GM21825 (cell line): ENCODE measurements around the gene SETBP1.

Experiments
- ATAC-seq: cut with Tn5 transposase; IDR thresholded peaks from one replicate; pipeline ENCODE4 v1.9.1; 2021; ENCODE audit warnings: mild to moderate bottlenecking, moderate library complexity; ENCODE audit not compliant: unreplicated experiment

The SETBP1 gene

DNA sequence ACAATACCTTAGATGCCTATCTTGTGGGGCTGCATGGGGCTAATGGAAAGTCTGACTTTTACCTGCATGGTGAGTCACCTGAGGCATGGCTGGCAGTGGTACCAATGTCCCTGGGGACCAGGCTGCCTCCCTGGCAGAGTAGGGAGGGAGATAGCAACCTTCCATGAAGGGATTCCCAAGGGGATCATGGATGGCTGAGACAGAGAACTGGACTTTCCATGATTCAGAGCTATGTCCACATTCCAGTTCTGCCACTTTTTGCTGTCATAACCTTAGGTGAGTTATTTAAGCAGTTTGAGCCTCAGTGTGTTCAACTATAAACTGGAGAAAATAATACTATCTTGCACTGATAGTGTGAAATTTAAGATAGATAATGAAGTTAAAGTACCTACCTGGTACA, 178.6 kb downstream of the SETBP1 start:
- no peak for ATAC-seq

DNA sequence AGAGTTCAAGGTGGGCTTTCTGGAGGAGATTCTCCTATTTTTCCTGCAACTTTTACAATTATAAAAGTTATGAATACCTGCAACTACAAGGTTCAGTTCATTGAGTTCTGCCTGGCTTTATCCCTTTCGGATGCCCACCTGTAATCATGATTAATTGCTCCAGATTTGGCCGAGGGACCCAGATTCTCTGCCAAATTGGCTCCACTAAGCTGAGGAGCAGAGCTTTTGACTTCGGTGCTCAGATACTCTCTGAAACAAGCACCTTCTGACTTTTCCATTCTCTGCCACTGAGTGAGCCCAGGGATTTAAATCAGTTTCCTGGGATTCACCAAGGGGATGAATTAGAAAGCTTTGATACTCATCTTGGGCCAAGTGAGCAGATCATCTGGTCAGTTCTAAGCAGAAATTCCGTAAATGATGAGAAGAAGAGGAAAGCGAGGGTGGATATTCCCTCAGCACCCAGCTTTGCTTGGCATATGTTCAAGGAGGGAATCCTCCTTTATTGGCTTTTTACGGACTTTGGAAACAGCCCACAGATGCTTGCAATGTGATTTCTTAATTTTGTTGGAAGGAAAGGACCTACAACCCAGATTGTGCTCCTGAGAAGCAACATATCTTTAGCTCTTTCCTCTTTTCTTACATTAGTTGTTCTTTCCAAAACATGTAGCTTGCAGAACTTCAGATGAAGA, 179.2 kb downstream of the SETBP1 start:
- ATAC-seq = no peak

GRCh38 chr18:44862112-44862511, 181.4 kb downstream of the SETBP1 start:
- ATAC-seq = no peak

GRCh38 chr18:44866103-44866502, 185.4 kb downstream of the SETBP1 start:
- no peak for ATAC-seq

DNA sequence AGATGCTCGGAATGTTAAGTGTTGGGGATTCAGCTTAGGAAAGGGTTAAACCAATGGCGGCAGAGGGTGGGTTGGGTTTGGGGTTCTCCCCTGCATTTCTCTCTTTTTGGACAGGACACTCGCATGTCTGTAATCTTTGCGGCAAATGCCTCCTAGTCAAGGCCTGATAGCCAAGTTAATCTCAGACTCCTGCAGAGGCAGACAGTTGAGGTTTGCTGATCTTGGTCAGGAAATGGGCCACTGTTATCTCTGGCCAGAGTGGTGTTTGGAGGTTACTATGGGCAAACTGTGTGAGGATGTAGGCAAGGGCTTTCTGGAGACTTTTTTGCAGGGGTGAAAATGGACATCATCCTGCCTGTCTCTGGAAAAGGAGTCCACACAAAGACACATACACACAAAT, 188.8 kb downstream of the SETBP1 start:
- no peak for ATAC-seq

DNA sequence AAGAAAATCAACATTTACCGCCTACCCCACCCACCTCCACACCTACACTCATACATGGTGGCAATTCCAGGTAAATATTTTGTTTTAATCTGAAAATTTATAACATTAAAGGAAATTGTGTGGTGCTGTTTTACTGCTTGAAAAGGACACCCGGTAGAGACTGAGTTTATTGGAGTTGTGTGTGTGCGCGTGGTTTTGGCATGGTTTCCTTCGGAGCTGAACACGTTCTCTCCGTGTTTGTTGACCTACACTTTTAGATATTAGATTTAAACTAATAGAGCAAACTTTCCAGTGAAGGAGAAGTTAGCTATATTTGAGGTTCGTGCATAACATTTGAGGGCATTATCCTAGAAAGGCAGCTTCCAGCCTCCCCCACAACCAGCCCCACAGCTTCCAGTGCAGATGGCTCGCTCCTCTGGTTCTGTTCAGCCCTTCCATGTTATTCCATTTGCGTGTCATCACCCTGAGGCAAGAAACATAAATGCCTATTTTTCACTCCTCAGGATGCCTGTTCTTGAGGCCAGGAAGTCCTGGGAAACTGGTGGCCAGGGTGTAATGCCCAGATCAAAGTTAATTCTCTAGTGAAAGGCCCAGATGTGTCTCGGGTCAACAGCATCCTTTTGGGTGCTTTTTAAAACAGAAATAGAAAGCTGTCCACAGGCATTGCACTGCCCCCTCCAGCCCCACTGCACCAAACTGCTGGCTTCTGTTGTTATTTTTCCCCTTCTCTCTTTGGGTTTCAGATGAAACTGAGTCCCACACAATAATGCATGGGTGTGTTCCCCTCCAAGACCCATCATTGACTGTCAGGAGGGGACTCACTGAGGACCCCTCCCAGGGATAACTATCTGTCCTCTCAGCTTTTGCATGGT, 190.2 kb downstream of the SETBP1 start:
- no peak for ATAC-seq

DNA sequence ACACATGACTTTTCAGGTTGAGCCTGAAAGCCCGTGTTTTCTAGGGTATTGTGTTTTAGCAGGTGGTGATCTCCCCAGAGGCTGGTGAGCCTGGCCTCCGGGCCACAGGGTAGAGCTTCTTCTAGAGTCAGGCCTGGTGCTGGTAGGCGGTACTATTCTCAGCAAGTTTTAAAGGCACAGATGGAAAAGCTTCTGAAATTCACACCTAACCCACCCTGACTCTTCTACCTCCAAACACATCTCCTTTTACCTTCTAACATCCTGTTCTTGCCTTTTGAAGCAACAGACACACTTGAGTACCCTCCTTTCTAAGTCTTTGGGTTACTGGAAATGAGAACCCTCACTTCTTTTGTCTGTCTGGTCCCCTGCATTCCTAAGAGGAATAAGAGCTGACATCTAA, 191.1 kb downstream of the SETBP1 start:
- peak; percentile 56 for ATAC-seq

DNA sequence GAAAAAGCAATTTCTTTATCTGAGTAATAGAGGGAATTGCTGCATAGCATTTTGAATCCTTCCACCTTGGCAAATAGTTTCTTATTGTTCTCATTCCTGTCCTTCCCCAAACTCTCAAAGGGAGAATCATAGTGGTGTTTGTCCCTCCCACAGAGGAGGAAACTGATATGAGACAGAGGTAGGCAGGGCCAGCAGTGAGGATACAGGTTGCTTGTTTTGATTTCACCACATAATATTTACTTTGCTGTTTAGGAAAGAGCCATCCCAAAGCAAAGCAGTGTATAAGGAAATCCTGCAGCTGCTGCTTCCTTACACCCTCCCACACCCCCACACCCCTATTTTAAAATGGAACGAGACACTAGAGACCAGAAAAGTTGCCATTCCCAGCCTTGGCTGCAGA, 195.3 kb downstream of the SETBP1 start:
- ATAC-seq = no peak

- ATAC-seq = no peak
These were observed 196.1 kb downstream of the SETBP1 start for GRCh38 chr18:44876755-44877154.

DNA sequence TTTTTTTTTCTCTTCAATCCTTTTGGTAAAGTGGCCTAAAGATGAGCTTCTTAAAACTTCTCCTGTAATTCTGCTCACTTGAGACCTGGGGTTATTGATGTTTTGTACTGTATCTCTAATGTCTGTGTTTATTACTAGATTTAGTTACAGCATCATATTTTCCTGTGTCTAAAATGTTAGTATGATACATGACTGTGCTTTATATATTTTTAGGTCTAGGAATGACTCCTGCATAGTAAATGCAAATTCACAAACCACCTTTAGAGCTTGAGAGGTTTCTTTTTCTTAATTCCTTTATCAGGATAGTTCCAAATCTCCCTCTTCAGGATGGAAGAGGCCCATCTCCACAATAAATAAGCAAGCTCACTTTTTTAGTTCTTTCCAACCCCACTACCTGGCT, 197.6 kb downstream of the SETBP1 start:
- no peak for ATAC-seq

DNA sequence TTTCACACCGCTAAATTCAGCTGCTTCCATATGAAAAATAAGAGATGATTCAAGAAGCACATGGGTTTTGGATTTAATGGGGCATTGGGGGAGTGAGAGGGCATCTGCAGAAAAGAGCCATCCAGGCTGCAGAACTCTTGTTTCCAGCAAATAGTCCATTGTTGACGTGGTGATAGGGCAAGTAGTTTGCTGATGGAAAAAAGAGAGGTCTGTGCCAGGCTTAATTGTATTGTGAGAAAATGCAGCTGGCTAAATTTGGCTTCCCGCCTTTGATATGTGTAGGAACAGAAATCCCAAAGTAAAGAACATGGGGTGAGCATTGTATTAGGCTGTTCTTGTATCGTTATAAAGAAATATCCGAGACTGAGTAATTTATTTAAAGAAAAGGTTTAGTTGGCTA, 199.5 kb downstream of the SETBP1 start:
- ATAC-seq = no peak

DNA sequence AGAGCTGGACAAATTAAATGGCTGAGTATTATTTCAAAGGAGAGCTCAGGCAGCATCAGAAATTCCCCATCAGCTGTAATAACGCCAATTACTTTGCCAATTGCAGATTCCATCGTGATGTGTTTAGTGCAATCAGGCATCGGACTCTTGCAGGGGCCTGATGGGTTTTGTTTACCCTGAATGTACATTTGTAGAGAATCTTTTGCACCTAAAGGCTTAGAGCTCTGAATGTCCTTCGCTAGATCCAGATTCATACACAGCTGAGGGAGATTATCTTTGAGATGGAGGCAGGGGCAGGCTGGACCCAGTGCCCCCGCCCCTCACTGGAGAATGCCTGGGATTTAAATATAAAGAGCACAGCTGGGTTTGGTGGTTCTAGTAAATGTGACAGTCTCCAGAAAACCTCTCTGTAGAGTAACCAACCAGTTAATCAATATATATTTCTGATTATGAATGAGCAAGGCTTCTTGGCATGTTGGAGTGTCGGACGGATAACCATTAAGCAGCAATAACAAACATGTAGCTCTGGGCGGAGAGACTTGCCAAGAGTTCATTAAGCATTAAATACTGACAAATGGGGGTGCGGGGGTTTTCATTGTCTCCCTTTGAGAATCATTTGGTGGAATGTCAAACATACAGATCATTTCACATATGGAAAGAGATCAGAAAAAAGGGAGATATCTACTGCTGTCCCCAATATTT, 200.9 kb downstream of the SETBP1 start:
- ATAC-seq = no peak

- no peak for ATAC-seq
These were observed 201.6 kb downstream of the SETBP1 start for GRCh38 chr18:44882163-44882868.

DNA sequence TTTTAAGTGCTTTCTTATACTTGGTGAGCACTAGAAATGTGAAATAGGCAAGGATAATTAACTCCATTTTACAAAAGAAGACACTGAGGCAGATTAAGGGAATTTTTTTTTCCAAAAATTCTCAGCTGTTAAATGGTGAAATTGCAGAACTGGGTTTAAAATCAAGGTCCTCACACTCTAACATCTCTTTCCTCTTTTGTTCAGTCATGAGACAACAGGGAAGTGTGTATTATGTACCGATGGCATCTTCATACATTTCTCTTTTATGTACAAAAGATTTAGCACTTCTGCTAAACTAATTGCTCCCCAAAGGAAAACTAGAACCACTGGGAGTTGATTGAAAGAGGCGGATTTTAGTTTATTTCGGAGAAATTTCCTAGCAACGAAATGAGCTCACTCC, 203.0 kb downstream of the SETBP1 start:
- no peak for ATAC-seq

DNA sequence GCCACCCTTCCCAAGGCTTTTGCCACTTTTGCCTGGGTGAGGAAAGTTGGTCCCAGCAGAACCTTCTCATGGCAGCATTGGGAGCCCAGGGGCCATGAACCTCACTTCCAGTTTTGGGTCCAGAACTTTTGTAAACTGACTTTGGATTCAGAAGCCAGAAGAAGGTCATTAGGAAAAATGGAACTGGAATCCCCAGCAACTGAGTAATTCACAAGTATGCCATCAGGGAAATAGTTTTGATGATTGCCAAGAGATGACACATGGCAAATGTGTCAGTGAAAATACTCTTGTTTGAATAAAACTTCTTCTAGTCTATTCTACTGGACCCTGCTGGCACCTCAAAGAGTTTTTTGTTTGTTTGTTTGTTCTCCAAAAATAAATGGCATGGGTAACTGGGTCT, 203.7 kb downstream of the SETBP1 start:
- no peak for ATAC-seq

DNA sequence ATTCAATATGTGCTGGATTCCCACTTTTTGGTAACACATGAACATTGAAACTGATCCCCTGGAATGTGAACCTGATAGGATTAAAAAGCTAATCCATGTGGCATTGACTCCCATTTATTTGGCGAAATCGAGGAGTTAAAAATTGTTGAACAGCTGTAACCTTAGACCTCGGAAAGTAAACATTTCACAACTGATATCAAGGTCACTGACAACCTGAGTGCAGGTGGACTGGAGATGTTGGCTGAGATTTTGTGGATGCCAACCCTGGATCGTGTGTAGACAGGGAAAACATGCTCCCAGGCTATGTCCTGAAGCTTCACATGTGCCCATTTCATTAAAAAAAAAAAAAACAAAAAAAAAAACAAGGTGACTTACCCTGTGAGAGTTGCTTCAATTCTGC, 204.8 kb downstream of the SETBP1 start:
- no peak for ATAC-seq

DNA sequence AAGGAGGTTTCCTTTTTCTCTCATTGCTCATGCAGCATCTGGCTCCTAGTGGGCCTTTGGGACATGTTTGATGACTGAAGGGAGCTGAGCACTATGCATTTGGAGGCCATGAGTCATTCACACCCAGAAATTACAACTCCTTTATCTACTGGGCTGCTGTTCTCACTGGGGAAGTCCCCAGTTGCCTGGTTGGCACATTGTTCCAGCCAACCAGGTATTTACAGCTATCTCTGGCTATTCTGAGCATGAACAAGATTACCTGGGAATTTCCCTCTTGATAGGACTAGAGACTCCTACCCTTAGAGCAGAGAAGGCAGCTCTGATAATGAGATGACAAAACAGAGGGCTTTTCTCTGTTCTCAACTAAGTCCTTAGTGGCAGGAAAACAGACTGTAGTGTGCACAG, 206.5 kb downstream of the SETBP1 start:
- ATAC-seq = peak; percentile 95

GRCh38 chr18:44889111-44889510, 208.4 kb downstream of the SETBP1 start:
- no peak for ATAC-seq

DNA sequence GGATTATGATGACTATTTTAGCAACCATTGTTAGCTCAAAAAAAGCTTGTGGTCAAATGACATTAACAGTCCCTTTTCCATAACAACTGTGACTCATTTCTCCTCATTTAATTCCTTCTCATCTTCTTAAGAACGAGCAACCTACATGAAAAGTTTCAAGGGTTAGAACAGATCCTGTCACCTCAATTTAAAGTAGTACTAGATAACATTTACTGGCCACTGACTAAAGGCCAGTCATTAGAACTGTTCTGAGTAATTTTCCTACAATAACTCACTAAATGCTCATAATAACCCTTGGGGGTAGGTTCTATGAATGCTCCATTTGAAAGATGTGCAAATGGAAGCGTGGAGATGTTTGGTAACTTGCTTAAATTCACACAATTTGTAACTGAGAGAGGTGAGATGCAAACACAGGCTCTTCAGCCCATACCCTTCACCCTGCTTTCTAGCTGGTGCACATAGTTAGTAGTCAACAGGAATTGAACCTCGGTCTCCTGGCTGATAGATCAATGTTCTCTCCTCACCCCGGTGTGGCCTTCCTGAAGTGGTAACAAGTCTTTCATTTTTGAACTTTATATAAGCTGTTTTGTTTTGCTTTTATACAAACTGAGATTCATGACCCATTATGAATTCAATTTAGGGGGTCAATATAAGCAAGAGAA, 212.5 kb downstream of the SETBP1 start:
- no peak for ATAC-seq

DNA sequence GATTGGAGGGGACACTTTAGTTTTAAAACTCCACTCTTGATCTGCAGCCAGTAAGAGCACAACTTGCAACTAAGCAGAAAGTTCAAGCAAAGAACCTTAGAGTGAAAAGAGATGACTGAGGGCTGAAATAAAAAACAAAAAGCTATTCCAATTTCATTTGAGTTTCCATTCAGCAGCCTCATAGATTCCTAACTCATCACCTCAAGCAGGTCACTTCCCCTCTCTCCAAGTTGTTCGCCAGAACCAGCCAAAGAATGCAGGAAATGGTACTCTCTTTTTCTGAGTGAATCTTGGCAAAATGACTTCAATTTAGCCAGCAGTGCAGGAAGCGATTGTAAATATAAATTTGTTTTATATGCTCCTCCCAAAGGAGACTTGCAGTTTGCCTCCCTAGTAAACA, 213.3 kb downstream of the SETBP1 start:
- ATAC-seq = no peak
